HG03457 (cell line): ENCODE measurements around the gene INSR.
"Not testable (repeated sequence)": the region's sequence is repeated elsewhere in the genome, so short reads cannot be mapped to it uniquely, and the experiment has no call there.

Experiments
- ATAC-seq: cut with Tn5 transposase; IDR thresholded peaks from one replicate; pipeline ENCODE4 v1.9.1; 2021; ENCODE audit warnings: moderate number of reproducible peaks; ENCODE audit not compliant: unreplicated experiment

INSR gene

GRCh38 chr19:7104747-7105447 lies 189.3 kb downstream of the INSR start:
- ATAC-seq = no peak

GRCh38 chr19:7101498-7102253 lies 192.5 kb downstream of the INSR start:
- ATAC-seq = no peak

GRCh38 chr19:7099597-7099921 lies 194.7 kb downstream of the INSR start:
- no peak for ATAC-seq

GRCh38 chr19:7098701-7099596 lies 195.3 kb downstream of the INSR start:
- ATAC-seq = peak; percentile 61

- no peak for ATAC-seq
These were observed 196.1 kb downstream of the INSR start for GRCh38 chr19:7098096-7098495.

GRCh38 chr19:7088999-7089398 lies 205.2 kb downstream of the INSR start:
- no peak for ATAC-seq

GRCh38 chr19:7083076-7083956 lies 210.9 kb downstream of the INSR start:
- no peak for ATAC-seq

- ATAC-seq = no peak
These were observed 216.2 kb downstream of the INSR start for GRCh38 chr19:7078008-7078407.

- no peak for ATAC-seq
These were observed 218.1 kb downstream of the INSR start for GRCh38 chr19:7076151-7076550.

- no peak for ATAC-seq
These were observed 219.4 kb downstream of the INSR start for GRCh38 chr19:7074705-7075282.

- ATAC-seq = no peak
These were observed 221.7 kb downstream of the INSR start for GRCh38 chr19:7072541-7072940.

GRCh38 chr19:7069904-7070226 lies 224.3 kb downstream of the INSR start:
- ATAC-seq = peak; percentile 10

GRCh38 chr19:7069042-7069903 lies 224.9 kb downstream of the INSR start, which contains the start of gene ZNF557:
TSS of gene ZNF557 (plus strand) at chr19:7069703. CDS start at chr19:7075075, 5,372 bp downstream.
- ATAC-seq = peak; percentile 61

- no peak for ATAC-seq
These were observed 225.6 kb downstream of the INSR start for GRCh38 chr19:7068599-7068998.

- no peak for ATAC-seq
These were observed 226.5 kb downstream of the INSR start for GRCh38 chr19:7067716-7068115.

GRCh38 chr19:7067122-7067521 lies 227.1 kb downstream of the INSR start:
- not testable (repeated sequence) for ATAC-seq

GRCh38 chr19:7063764-7064418 lies 230.3 kb downstream of the INSR start:
- no peak for ATAC-seq

- ATAC-seq = no peak
These were observed 230.9 kb downstream of the INSR start for GRCh38 chr19:7063339-7063738.
